ENCODE measurements around the gene NUDT6. TPM values are rescaled to one million over a fixed set of nuclear protein-coding genes. Genes with fewer than 3 reads are reported as not detected.
A peak's percentile ranks its signal among the peaks of the same experiment; 100 is the strongest.

The NUDT6 gene
- total and polyA plus RNA-seq, 12 donors = 7.7 to 25.1 (median 14.9) TPM

DNA sequence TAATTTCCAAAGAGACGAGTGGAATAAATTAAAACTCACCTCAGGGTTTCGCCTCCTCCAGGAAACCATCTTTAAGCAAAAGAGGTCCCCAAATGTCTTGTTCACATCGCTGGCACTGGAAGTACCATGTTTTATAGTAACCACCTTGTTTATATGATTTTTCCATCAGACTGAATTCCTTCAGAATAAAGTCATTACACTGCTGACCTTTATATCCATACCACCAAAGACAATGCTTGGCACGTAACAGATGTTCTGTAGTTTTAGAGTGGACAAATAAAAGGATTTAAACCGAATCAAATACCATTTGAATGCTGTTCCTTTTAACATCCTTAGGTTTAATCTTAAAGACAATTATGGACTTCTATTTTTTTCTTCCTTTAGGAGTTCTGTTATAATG, 4.7 kb downstream of the NUDT6 start:
- ATAC-seq = no peak
- intact Hi-C loops (cut with DNase I) = loop anchor here in 4 of 10 donors (5.0 to 10.0 kb wide), 3 partner anchors 93 to 165 kb away; partner anchors contain the start of gene FGF2 (in 1 of the 4)

GRCh38 chr4:122914938-122915337, 7.5 kb downstream of the NUDT6 start:
- Histone ChIP-seq H3K4me3 (no peak overlapping the region), H3K4me1 (no peaks in the 10 kb centered on the region), H3K27ac (no peak overlapping the region), H3K36me3 (peaks cover 0 to 71% (median 0%) of the 10 kb centered on the region in 9 donors), H3K27me3 (no peaks in the 10 kb centered on the region), H3K9me3 (no peaks in the 10 kb centered on the region)
- DNase-seq = no peak
- ATAC-seq = no peak
- no peak for TF ChIP-seq CTCF (IDR thresholded peaks at IDR 0.05)
- 77 to 93% methylated on average over 3 of the region's 3 CpGs for WGBS, 2 donors
- intact Hi-C loops (cut with DNase I) = loop anchor here in 8 of 10 donors (2.0 to 10.0 kb wide), 8 partner anchors 88 to 313 kb away; partner anchors contain the start of gene FGF2 (in 2 of the 8)

More for the DNA sequence above, 4.7 kb downstream of the NUDT6 start:
- peaks cover 0 to 46% (median 0%) of the 10 kb centered on the region in 9 donors for H3K36me3 ChIP-seq
- TF ChIP-seq CTCF (IDR thresholded peaks at IDR 0.05) = no peak
- H3K4me3 ChIP-seq = no peak overlapping the region
- no peaks in the 10 kb centered on the region for H3K27me3 ChIP-seq
- DNase-seq = no peak
- H3K9me3 ChIP-seq = no peaks in the 10 kb centered on the region
- WGBS, 2 donors = 86 to 90% methylated on average over 5 of the region's 5 CpGs
- H3K27ac ChIP-seq = no peak overlapping the region
- H3K4me1 ChIP-seq = peaks cover 0 to 12% (median 5%) of the 10 kb centered on the region in 9 donors

GRCh38 chr4:122914292-122914904, 8.0 kb downstream of the NUDT6 start:
- WGBS, 2 donors = 40 to 52% methylated on average over 4 of the region's 4 CpGs
- H3K27me3 ChIP-seq = no peaks in the 10 kb centered on the region
- H3K27ac ChIP-seq = no peak overlapping the region
- no peaks in the 10 kb centered on the region for H3K9me3 ChIP-seq
- peaks cover 0 to 77% (median 0%) of the 10 kb centered on the region in 9 donors for H3K36me3 ChIP-seq
- H3K4me1 ChIP-seq = no peaks in the 10 kb centered on the region
- no peak overlapping the region for H3K4me3 ChIP-seq
- intact Hi-C loops (cut with DNase I) = loop anchor here in 5 of 10 donors (2.0 to 10.0 kb wide), 6 partner anchors 87 to 312 kb away; partner anchors contain the start of gene FGF2 (in 2 of the 5)
- peak in 6 of 8 donors; percentile 55 to 73 (median 56) for ATAC-seq
- TF ChIP-seq CTCF (IDR thresholded peaks at IDR 0.05) = peak in 7 of 9 donors; percentile 12 to 57 (median 52)
- no peak for DNase-seq

DNA sequence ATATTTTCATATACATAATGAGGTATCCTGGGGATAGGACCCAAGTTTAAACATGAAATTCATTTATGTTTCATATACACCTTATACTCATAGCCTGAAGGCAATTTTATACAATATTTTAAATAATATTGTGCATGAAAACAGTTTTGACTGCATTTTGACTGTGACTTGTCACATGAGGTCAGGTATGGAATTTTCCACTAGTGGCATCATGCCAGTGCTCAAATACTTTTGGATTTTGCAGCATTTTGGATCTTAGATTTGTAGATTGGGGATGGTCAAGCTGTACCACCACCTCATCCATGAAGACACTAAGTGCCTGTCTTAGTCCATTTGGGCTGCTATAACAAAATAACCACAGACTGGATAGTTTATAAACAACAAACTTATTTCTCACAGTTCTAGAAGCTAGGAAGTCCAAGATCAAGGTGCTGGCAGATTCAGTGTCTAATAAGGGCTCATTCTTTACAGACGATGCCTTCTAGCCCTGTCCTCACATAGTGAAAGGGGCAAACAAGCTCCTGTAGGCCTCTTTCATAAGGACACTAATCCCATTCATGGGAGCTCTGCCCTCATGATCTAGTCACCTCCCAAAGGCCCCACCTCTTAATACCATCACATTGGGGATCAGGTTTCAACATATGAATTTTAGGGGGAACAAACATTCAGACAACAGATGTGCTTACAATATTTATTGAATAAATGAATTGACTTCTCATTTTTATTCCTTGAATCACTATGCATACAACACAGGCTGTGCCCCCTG, 9.4 kb downstream of the NUDT6 start:
- intact Hi-C loops (cut with DNase I) = loop anchor here in 4 of 10 donors (5.0 to 10.0 kb wide), 4 partner anchors 86 to 311 kb away; partner anchors contain the start of gene FGF2 (in 2 of the 4)
- H3K36me3 ChIP-seq = peaks cover 0 to 79% (median 0%) of the 10 kb centered on the region in 9 donors
- H3K27ac ChIP-seq = no peak overlapping the region
- no peak overlapping the region for H3K4me3 ChIP-seq
- H3K9me3 ChIP-seq = no peaks in the 10 kb centered on the region
- no peak for ATAC-seq
- no peak for TF ChIP-seq CTCF (IDR thresholded peaks at IDR 0.05)
- no peak for DNase-seq
- H3K4me1 ChIP-seq = no peaks in the 10 kb centered on the region
- no peaks in the 10 kb centered on the region for H3K27me3 ChIP-seq
- WGBS, 2 donors = 88 to 89% methylated on average over 1 of the region's 1 CpG

Data from heart right ventricle (tissue), 16 donors.